GM10248 (cell line): ENCODE results near the gene ETDC.
"Not testable (repeated sequence)": the region's sequence is repeated elsewhere in the genome, so short reads cannot be mapped to it uniquely, and the experiment has no call there.

Experiments used
- CTCF ChIA-PET: fragments of 300-600 bp; sonication (Branson Sonifier 250); formaldehyde crosslinking; extraction: SDS; loops from one replicate; lab custom pipeline; 2021; ENCODE audit warnings: antibody characterized with exemption; lab: Yijun Ruan, JAX
- POLR2A ChIA-PET: fragments of 350-650 bp; sonication (Branson Sonifier 250); formaldehyde crosslinking; extraction: SDS; loops from one replicate; lab custom pipeline; 2020; ENCODE audit warnings: antibody characterized with exemption; lab: Yijun Ruan, JAX
- DNase-seq: peaks from one replicate; pipeline ENCODE4 v3.0.0; 2012; ENCODE audit errors: extremely low spot score
- CTCF ChIP-seq: IDR thresholded peaks from 2 replicates; pipeline ENCODE4 v1.5.1; 2012; ENCODE audit warnings: mild to moderate bottlenecking, low read depth; ENCODE audit errors: extremely low read depth, missing control alignments, control extremely low read depth

The ETDC gene

GRCh38 chrX:135315864-135316263 lies 6.6 kb downstream of the ETDC start:
- DNase-seq, result no peak
- TF ChIP-seq CTCF, result no peak
- ChIA-PET POLR2A (no interaction called here), CTCF (no interaction called here)

- no peak for DNase-seq
- TF ChIP-seq CTCF, result no peak
- POLR2A ChIA-PET, result no interaction called here
- CTCF ChIA-PET, result interaction anchor here (1.5 kb wide), 1 partner anchor 29 kb away, joined by 3 read pairs; no protein-coding TSS in a partner anchor
Observed at GRCh38 chrX:135324463-135324862, 15.2 kb downstream of the ETDC start.

GRCh38 chrX:135325036-135325818 lies 15.9 kb downstream of the ETDC start:
- CTCF ChIA-PET, result interaction anchor here (1.5 kb wide), 1 partner anchor 29 kb away, joined by 3 read pairs; no protein-coding TSS in a partner anchor
- POLR2A ChIA-PET, DNase-seq: not testable (repeated sequence)

- ChIA-PET CTCF (no interaction called here), POLR2A (no interaction called here)
- DNase-seq, result no peak
- TF ChIP-seq CTCF, result no peak
Observed at GRCh38 chrX:135327299-135327698, 18.0 kb downstream of the ETDC start.

- no peak for TF ChIP-seq CTCF
- ChIA-PET POLR2A (no interaction called here), CTCF (no interaction called here)
- no peak for DNase-seq
Observed at GRCh38 chrX:135328421-135329005, 19.2 kb downstream of the ETDC start.

- no peak for TF ChIP-seq CTCF
- no peak for DNase-seq
- ChIA-PET POLR2A (no interaction called here), CTCF (no interaction called here)
Observed at GRCh38 chrX:135330706-135331105, 21.4 kb downstream of the ETDC start.

GRCh38 chrX:135331525-135331924 lies 22.2 kb downstream of the ETDC start:
- POLR2A ChIA-PET, result no interaction called here
- CTCF ChIA-PET, result no interaction called here
- no peak for DNase-seq
- no peak for TF ChIP-seq CTCF
